Fibroblast of the aortic adventitia (primary cell): ENCODE results near the gene RASAL2. TPM values are rescaled to one million over a fixed set of nuclear protein-coding genes. Genes with fewer than 3 reads are reported as not detected.

Experiments used
- DNase-seq: peaks from one replicate; pipeline ENCODE4 v3.0.0-alpha.2; 2010; ENCODE audit warnings: low read depth
- H3K4me3 ChIP-seq: 2 replicates; pipeline ENCODE4 v1.5.1; 2011; ENCODE audit warnings: low read depth, mild to moderate bottlenecking, control low read depth, low read length, moderate library complexity
- total RNA-seq: library from RNA; depleted of rRNA; stranded (reverse); fragments of >200 nt; gene quantifications from 2 replicates; pipeline ENCODE4 v1.2.3, GENCODE V29; 2012; ENCODE audit warnings: low replicate concordance
- TF ChIP-seq, protein P1 (sequence below): IDR thresholded peaks from 2 replicates; pipeline ENCODE4 v1.5.1; 2011; ENCODE audit warnings: mild to moderate bottlenecking, low read length, control low read depth, inconsistent platforms; ENCODE audit not compliant: insufficient read depth

The RASAL2 gene
- total RNA-seq, 1 donor: 30.5 TPM

DNA sequence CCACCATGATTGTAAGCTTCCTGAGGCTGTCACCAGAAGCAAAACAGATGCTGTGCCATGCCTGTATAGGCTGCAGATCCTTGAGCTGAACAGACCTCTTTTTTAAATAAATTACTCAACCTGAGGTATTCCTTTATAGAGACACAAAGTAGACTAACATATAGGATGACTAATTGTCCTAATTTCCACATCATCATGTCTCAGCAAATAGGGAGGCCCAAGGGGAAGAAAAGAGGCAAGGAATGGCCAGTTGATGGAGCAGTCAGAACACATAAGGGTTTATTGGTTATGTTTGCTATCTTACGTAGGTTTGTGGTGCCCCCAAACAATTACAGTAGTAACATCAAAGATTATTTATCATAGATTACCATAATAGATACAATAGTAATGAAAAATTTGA is 126.2 kb downstream of the RASAL2 start:
- no peak overlapping the region for H3K4me3 ChIP-seq
- TF ChIP-seq, protein P1, sequence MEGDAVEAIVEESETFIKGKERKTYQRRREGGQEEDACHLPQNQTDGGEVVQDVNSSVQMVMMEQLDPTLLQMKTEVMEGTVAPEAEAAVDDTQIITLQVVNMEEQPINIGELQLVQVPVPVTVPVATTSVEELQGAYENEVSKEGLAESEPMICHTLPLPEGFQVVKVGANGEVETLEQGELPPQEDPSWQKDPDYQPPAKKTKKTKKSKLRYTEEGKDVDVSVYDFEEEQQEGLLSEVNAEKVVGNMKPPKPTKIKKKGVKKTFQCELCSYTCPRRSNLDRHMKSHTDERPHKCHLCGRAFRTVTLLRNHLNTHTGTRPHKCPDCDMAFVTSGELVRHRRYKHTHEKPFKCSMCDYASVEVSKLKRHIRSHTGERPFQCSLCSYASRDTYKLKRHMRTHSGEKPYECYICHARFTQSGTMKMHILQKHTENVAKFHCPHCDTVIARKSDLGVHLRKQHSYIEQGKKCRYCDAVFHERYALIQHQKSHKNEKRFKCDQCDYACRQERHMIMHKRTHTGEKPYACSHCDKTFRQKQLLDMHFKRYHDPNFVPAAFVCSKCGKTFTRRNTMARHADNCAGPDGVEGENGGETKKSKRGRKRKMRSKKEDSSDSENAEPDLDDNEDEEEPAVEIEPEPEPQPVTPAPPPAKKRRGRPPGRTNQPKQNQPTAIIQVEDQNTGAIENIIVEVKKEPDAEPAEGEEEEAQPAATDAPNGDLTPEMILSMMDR: no peak
- no peak for DNase-seq

DNA sequence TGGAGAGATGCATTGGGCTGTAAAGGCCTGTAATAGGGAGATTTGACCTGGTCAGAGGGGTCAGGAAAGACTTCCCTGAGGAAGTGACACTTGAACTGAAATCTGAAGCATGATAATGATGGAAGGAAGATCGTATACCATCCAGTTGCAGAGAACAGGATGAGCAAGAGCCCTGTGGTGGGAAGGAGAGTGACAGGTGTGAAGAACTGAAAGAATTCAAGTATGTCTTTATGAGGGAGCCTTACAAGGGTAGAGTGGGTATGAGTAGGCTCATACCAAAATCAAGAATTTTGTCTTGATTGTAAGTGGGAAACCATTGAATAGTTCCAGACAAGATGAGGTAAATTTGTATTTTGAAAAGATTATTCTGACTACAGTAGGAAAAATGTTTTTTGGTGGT is 129.4 kb downstream of the RASAL2 start:
- H3K4me3 ChIP-seq: no peak overlapping the region
- TF ChIP-seq, protein P1: no peak
- no peak for DNase-seq

DNA sequence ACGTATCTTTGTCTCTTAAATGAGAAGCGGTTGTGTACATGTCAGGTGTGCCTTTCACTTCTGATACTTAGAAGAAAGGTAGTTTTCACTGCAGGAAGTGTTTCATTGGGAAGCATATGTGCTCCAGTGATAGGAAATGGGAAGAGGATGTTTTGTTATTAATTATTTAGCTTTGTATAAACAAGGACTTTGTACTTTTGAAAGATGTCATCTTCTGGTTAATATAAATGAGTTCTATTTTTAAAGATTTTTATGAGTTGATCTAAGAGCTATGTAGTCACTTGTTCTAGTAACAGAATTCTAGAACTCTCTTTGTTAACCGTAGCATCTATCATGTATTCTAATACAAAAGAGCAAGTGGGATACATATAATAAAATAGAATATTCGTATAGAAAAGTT is 130.5 kb downstream of the RASAL2 start:
- DNase-seq: no peak
- TF ChIP-seq, protein P1: no peak
- H3K4me3 ChIP-seq: no peak overlapping the region

DNA sequence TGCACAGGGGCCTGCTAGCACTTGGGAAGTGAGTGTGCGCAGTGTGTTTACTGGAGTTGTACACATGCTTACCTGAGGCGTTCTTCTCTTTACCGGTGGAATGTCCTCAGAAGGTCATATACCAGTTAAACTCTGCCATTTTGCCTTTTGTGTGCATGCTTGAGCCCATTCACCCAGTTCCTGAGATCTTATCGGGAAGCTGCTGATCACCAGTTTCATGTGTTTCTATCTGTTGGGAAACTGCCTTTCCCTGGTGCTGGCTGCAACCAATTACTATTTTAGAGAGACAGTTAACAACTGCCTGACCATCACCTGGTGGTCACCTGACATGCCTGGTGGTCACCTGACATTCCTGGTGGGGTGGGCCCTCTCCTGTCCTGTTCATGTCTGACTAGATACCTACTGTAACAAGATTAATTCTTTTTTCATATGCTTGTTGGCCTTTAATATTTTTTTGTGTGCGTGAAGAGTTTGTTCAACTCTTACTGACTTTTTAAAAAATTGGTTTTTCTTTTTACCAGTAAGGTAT is 137.0 kb downstream of the RASAL2 start:
- TF ChIP-seq, protein P1: no peak
- H3K4me3 ChIP-seq: no peak overlapping the region
- no peak for DNase-seq

DNA sequence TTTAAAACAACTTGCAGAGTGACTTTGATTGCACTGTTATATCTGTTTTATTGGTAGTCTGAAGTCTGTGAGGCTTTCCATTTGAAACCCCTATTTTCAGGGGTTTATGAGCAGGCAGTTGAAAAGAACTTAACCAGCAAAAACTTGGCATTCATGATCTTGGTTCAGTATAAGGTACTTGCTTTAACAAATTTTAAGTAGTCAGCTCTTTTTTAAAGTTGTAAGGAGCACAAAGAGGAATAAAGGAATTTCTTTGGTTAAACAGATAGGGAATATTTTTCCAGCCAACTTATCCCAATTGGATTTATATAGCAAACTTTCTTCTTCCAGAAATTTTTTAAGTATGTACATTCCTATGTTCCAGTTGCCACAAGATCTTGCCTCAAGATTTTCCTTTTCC is 138.2 kb downstream of the RASAL2 start:
- no peak for DNase-seq
- H3K4me3 ChIP-seq: no peak overlapping the region
- TF ChIP-seq, protein P1: no peak

DNA sequence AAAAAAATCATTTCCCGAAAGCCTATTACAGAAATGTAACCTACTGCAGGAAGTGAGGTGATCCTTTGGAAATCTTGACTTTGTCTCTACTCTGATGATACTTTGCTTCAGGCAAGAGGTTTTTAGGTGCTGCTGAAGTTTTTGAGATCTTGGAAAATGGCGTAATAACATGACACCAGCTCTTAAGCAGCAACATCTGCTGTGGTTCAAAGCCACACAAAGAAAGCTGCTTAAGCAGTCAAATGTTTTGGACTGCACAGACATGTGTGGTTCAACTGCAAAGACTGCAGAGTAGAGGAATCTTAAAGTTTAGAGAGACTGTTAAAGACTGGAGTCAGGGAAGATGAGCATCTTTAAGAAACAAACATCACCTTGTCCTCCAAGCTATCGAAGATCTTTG is 139.0 kb downstream of the RASAL2 start:
- TF ChIP-seq, protein P1: no peak
- no peak overlapping the region for H3K4me3 ChIP-seq
- DNase-seq: peak; percentile 39

DNA sequence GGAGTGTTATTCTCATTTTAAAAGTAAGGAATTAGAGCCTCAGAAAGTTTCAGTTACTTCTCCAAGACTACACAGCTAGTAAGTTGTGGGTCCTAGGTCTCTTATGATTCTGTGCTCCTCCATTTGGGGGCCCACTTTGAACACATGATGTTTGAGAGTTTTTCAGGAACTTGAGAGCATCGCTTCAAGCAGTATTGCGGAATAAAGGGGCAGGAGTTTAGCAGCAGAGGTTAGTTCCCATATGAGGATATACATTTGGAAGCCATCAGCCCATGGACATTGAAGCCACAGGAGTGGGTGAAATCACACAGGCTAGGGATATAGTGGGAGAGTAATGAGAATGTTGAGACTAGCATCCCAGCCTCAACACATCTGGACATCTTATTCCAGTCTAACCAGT is 143.2 kb downstream of the RASAL2 start:
- no peak for DNase-seq
- no peak overlapping the region for H3K4me3 ChIP-seq
- TF ChIP-seq, protein P1: no peak
